Measurements from ENCODE around the gene NCR1. TPM values are rescaled to one million over a fixed set of nuclear protein-coding genes. Genes with fewer than 3 reads are reported as not detected.

NCR1 gene
- total RNA-seq, 2 experiments from 2014 or later: not detected

DNA sequence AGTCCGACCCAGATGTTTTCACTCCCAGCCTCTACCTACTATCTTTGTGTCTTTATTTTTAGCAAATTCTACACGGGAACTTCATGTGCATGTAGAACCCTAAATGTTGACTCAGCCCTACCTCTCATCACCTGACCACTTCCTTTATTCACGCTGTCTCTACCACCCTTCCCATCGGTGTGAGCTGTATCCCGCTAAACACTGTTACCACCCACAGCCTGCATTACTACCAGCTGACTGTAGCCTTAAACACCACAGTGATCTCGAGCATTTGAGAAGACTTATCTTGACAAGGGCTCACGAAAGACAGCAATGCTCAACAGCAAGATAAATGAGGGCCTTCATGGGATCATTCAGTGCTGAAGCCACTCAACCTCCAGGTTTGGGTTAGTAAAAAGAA lies 15.1 kb downstream of the NCR1 start:
- Histone ChIP-seq H3K4me1 (ENCODE audit: insufficient read depth, low read length) (no peaks in the 10 kb centered on the region), H3K4me3 (ENCODE audit: low read length) (no peak overlapping the region), H3K9me3 (ENCODE audit: control insufficient read depth in 1 of 2, insufficient read depth in 1 of 2, low read length in 2 of 2) (peaks cover 0 to 26% of the 10 kb centered on the region in 2 experiments), H3K27ac (ENCODE audit: low read depth in 1 of 2, low read length in 2 of 2) (no peak overlapping the region), H3K36me3 (ENCODE audit: insufficient read depth, low read length) (no peaks in the 10 kb centered on the region), H3K27me3 (ENCODE audit: control insufficient read depth in 1 of 2, insufficient read depth in 2 of 2, low read length in 2 of 2) (peaks cover 0 to 4% of the 10 kb centered on the region in 2 experiments)
- Mint-ChIP-seq H3K4me1 (ENCODE audit: low read depth) (no peaks in the 10 kb centered on the region), H3K27ac (no peak overlapping the region), H3K9me3 (peaks cover 1% of the 10 kb centered on the region), H3K36me3 (ENCODE audit: low read depth) (no peaks in the 10 kb centered on the region), H3K4me3 (no peak overlapping the region), H3K27me3 (peaks cover 37% of the 10 kb centered on the region)
- ChIA-PET CTCF (no interaction called here), POLR2A (no interaction called here)
- intact Hi-C loops (cut with DNase I, micrococcal nuclease): no loop called here
- ATAC-seq (ENCODE audit: poor library complexity) (no peak), DNase-seq (no peak)
- TF ChIP-seq, protein P1, sequence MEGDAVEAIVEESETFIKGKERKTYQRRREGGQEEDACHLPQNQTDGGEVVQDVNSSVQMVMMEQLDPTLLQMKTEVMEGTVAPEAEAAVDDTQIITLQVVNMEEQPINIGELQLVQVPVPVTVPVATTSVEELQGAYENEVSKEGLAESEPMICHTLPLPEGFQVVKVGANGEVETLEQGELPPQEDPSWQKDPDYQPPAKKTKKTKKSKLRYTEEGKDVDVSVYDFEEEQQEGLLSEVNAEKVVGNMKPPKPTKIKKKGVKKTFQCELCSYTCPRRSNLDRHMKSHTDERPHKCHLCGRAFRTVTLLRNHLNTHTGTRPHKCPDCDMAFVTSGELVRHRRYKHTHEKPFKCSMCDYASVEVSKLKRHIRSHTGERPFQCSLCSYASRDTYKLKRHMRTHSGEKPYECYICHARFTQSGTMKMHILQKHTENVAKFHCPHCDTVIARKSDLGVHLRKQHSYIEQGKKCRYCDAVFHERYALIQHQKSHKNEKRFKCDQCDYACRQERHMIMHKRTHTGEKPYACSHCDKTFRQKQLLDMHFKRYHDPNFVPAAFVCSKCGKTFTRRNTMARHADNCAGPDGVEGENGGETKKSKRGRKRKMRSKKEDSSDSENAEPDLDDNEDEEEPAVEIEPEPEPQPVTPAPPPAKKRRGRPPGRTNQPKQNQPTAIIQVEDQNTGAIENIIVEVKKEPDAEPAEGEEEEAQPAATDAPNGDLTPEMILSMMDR (IDR thresholded peaks at IDR 0.05): no peak

DNA sequence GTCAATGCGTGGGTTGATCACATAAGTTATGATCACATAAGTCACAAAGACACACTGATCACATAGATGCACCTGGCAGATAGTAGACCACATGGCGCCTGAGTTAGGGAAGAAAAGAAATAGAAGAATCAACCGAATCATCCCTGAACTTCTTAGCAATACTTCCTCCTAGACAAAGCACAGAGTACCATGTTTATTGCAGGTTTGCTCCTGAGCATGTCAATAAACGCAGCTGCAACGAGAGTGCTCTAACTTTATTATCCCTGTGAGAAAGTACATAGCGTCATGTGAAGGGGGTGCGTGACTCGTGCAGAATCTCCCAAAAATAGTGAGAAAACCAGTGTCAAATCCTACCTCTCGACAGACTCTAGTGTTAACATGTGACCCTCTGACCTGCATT lies 17.3 kb downstream of the NCR1 start:
- no peak overlapping the region for H3K4me3 ChIP-seq (ENCODE audit: low read length)
- H3K9me3 ChIP-seq (ENCODE audit: control insufficient read depth in 1 of 2, insufficient read depth in 1 of 2, low read length in 2 of 2): peaks cover 3 to 39% of the 10 kb centered on the region in 2 experiments
- no peaks in the 10 kb centered on the region for H3K4me1 Mint-ChIP-seq (ENCODE audit: low read depth)
- CTCF ChIA-PET: no interaction called here
- H3K27ac ChIP-seq (ENCODE audit: low read depth in 1 of 2, low read length in 2 of 2): no peak overlapping the region
- TF ChIP-seq, protein P1 (IDR thresholded peaks at IDR 0.05): no peak
- no peak overlapping the region for H3K27ac Mint-ChIP-seq
- no peaks in the 10 kb centered on the region for H3K36me3 Mint-ChIP-seq (ENCODE audit: low read depth)
- no peak overlapping the region for H3K4me3 Mint-ChIP-seq
- POLR2A ChIA-PET: no interaction called here
- peaks cover 4% of the 10 kb centered on the region for H3K9me3 Mint-ChIP-seq
- H3K27me3 Mint-ChIP-seq: peaks cover 32% of the 10 kb centered on the region
- H3K27me3 ChIP-seq (ENCODE audit: control insufficient read depth in 1 of 2, insufficient read depth in 2 of 2, low read length in 2 of 2): peaks cover 0 to 4% of the 10 kb centered on the region in 2 experiments
- ATAC-seq (ENCODE audit: poor library complexity) (no peak), DNase-seq (no peak)
- H3K36me3 ChIP-seq (ENCODE audit: insufficient read depth, low read length): no peaks in the 10 kb centered on the region
- no peaks in the 10 kb centered on the region for H3K4me1 ChIP-seq (ENCODE audit: insufficient read depth, low read length)
- intact Hi-C loops (cut with DNase I, micrococcal nuclease): no loop called here

DNA sequence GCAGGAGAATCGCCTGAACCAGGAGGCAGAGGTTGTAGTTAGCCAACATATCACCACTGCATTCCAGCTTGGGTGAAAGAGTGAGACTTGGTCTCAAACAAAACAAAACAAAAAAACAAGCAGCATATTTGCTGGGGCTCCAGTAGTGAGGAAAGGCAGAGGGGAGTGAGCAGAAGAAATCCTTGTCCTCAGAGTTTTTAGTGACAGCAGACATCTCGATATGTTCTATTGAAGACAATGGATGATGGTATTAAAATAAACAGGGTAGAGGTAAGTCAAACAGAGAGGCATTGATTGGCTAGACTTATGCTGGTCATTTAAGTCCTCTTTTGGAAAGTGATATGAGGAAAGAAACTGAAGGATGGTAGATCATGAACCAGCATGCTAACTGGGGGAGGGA lies 22.4 kb downstream of the NCR1 start:
- Mint-ChIP-seq H3K9me3 (peaks cover 6% of the 10 kb centered on the region), H3K36me3 (ENCODE audit: low read depth) (no peaks in the 10 kb centered on the region), H3K4me3 (no peak overlapping the region), H3K27me3 (peaks cover 9% of the 10 kb centered on the region), H3K4me1 (ENCODE audit: low read depth) (no peaks in the 10 kb centered on the region), H3K27ac (no peak overlapping the region)
- ChIA-PET CTCF (no interaction called here), POLR2A (no interaction called here)
- H3K27ac ChIP-seq (ENCODE audit: low read depth in 1 of 2, low read length in 2 of 2): no peak overlapping the region
- DNase-seq (no peak), ATAC-seq (ENCODE audit: poor library complexity) (no peak)
- peaks cover 0 to 2% of the 10 kb centered on the region in 2 experiments for H3K27me3 ChIP-seq (ENCODE audit: control insufficient read depth in 1 of 2, insufficient read depth in 2 of 2, low read length in 2 of 2)
- intact Hi-C loops (cut with DNase I, micrococcal nuclease): no loop called here
- TF ChIP-seq, protein P1 (IDR thresholded peaks at IDR 0.05): no peak
- peaks cover 16 to 49% of the 10 kb centered on the region in 2 experiments for H3K9me3 ChIP-seq (ENCODE audit: control insufficient read depth in 1 of 2, insufficient read depth in 1 of 2, low read length in 2 of 2)
- no peaks in the 10 kb centered on the region for H3K4me1 ChIP-seq (ENCODE audit: insufficient read depth, low read length)
- no peaks in the 10 kb centered on the region for H3K36me3 ChIP-seq (ENCODE audit: insufficient read depth, low read length)
- H3K4me3 ChIP-seq (ENCODE audit: low read length): no peak overlapping the region

Data from CD4-positive, alpha-beta T cell (primary cell).